Activated CD8-positive, alpha-beta memory T cell treated with anti-CD3 and anti-CD28 coated beads for 4 hours (primary cell): ENCODE measurements around the gene MYO5B.

Source experiments
- DNase-seq, 2 donors: peaks; one replicate each; pipeline ENCODE4 v3.0.0-alpha.2; 2020; ENCODE audit warnings: low read depth in 2 of 2

Gene MYO5B

DNA sequence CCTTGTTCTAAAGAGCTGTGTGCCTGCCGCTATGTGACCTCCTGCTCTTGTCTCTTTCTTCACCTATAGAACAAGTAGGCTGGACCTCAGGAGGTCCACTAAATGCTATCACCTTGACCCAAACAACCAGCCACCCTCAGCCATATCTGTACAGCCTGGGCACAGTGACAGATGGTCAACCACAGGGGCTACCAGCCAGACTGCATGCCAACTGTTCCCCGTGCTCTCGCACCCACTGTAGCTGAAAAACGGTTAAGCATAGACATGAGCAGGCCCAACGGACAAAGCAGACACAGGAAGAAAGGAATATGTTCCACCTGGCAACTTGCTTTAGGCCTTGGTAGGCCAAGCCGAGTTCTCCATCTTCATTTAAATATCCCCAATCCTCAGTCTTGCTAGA lies 338.5 kb downstream of the MYO5B start:
- no peak for DNase-seq

DNA sequence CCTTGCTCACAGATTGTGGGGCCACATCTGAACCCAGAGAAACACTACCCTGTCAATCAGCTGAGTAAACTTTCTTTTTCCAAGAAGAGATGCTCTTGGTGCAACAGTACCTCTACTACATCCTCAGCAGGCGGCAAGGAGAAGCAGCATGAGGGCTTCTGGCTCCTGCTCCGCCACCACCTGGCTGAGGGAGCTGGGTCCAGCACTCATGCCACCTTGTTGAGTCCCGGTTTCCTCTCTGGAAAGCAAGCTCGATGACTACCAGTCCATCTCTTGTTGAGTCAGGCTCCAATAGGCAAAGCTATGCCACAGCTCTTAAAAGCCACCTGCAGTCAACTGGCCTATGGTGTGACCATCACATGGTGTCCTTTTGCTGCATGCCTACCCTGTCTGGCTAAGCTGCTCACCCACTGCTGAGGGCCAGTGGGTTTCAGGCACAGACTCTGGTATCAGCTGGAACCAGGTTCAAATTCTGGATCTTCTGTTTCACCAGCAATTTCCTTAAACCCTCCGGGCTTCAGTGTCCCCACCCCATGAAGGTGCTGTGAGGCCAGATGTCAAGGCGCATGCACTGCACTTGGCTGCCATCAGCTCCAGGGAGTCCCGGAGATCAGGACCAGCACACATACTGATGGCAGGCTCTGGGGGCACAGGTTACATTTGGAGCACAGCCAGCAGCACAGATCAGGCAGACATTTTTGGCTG lies 339.1 kb downstream of the MYO5B start:
- no peak for DNase-seq

DNA sequence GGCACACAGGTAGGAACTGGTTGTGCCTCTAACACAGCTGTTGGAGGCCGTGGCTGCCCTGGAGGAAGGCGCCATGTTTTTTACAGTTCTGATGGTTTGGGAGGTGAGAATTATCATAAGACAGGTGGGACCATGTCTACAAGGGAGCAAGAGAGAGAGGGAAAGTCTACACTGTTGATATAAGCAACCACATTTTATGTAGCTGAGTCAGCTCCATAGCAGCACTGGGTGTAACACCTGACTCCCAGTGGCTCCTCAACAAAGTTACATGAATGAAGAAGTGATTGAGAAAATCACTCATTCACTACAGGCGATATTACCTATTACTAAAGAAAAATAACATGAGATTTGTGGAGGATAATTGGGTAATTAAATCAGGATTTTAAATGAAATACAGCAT lies 340.3 kb downstream of the MYO5B start:
- no peak for DNase-seq

DNA sequence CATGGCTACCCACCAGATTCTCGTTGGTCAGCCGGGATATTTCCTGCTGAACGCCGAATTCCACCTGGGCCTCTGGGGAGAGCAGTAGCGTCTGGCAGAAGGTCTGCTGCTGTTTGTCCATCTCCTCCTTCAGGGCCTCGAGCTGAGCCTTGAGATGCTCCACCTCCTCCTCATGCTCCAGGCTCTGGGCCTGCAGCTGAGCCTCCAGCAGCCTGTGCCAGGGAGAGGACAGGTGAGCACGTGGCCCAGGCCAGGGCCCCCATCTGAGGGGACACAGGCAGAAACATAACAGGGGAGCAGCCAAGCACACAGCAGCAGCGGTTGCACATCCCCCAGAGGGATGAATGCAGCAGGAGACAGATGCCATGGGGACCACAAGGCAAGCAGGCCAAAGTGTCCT lies 341.5 kb downstream of the MYO5B start:
- DNase-seq = no peak

- DNase-seq = no peak
These were observed 341.9 kb downstream of the MYO5B start for GRCh38 chr18:49853011-49853410.

DNA sequence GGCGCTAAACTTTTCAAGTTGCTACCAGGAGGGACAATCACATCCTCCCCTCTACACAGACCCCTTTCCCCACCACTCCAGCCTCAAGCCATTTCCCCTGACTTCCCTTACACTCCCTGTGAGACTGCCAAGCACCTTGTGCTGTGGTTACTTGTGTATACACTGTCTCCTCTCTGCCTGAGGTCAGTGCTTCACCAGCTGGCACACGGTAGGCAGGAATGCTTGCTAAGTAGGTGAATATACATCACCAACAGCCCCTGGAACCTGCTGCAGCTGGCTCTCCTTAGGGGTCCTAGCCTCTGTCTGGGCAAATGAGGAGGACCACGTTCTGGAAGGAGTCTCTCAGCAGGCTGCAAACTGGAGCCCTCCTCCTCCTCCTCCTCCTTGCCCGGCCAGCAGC lies 343.3 kb downstream of the MYO5B start:
- DNase-seq = no peak

DNA sequence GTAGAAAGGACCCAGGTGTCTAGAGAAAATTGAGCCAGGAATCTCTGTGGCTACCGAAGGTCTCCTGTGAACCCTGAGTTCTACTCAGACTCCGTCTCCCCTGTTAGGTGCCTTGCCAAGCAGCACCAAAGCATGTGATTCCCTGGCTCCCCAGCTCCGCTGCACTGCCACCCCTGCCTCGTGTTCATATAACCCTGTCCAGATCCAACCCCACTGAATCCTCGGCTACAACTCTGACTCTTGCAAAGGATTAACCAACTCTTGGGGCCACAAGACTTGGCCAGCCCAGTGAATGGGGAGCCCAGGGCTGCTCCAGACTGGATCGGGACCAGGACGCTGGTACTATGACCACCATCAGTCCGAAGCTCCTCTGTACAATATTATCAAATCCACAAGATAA lies 344.3 kb downstream of the MYO5B start:
- no peak for DNase-seq

DNA sequence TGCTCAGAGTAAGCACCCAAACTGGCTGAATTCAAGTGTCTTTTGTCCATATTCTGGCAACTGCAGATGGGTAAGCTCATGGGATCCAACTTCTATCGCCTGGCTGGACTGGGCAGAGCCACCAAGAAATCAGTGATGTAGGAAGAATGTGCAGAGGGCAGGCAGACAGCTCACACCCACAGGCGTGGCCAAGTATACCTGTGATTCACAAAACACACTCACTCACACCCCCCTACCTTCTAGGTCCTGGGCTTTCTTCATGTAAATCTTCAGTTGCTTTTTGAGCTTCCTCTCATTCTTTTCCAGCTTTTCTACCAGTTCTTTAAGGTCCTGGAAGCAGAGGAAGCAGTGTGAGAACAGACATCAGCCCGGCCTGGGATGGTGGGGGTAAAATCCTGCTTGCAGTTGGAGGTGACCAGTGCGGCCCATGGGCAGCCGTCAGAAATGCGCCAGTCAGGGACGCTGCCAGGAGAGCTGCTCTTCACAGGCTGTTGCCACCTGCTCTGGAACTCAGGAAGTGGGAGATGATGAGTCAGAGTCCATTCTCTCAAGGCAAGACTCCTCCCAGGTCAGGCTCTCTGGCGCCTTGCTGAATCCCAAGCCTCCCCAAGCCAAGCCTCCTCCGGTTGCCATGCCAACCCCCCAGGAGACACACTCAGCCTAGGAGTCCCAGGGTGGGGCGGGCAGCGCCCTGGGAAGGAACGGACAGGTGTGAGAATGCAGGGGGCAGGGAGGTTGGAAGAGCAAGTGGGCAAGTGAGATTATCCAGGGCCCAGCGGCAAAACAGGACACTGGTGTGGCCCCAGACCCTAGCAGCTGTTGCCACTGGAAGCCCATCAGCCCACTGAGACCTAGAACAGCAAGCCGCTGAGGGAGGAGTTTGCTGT lies 345.4 kb downstream of the MYO5B start:
- no peak for DNase-seq

DNA sequence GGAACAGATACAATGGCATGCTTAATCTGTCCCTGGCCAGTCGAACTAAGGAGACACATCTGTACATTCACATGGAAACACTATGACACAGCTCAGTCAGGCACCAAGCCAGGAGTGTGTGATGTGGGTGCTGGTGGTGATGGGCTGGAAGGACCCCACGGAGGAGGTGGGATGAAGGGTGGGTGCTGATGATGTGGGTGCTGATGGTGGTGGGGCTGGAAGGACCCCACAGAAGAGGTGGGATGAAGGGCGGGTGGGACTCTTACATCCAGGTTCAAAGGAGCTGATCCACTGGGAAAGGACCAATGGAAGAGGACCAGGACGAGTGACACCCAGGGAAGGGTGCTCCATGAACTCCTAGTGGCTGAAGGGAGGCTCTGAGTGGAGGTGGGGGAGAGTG lies 346.8 kb downstream of the MYO5B start:
- no peak for DNase-seq

GRCh38 chr18:49847524-49847923 lies 347.4 kb downstream of the MYO5B start:
- DNase-seq = no peak

- no peak for DNase-seq
These were observed 348.1 kb downstream of the MYO5B start for GRCh38 chr18:49846718-49847470.

GRCh38 chr18:49846361-49846662 lies 348.6 kb downstream of the MYO5B start:
- DNase-seq = no peak

DNA sequence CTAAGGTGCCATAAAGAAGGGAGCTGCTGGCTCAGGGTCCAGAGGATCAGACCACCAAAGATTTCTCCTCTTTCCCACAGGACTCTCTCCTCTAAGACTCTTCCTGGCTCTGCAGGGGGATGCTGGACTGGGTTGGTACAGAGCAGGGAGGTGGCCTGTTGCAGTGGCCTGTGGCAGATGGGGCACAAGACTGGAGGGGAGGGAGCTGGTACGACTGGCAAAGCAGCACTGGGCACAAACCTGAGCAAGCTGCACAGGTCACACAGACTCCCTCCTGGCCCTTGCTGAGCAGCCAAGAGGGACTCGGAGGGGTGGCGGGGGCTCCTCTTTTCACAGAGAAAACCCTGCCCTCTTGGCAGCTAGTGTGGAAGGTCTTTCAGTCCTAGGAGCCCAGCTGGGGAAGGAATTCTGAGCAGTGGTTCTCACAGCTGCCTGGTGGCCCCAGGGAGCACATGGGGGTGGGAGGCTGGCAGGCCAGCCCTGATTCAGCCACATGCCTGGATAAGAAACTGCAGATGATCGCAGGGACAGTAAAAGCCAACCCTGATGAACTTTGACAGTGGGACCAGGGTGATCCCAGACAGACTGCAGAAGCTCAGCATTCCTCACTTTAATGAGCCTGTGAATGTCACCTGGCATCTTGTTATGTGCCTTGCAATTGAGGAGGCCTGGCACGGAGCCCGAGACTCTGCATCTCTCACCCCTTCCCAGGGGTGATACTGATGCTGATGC lies 349.2 kb downstream of the MYO5B start:
- DNase-seq = no peak

- no peak for DNase-seq
These were observed 350.0 kb downstream of the MYO5B start for GRCh38 chr18:49844903-49845302.

DNA sequence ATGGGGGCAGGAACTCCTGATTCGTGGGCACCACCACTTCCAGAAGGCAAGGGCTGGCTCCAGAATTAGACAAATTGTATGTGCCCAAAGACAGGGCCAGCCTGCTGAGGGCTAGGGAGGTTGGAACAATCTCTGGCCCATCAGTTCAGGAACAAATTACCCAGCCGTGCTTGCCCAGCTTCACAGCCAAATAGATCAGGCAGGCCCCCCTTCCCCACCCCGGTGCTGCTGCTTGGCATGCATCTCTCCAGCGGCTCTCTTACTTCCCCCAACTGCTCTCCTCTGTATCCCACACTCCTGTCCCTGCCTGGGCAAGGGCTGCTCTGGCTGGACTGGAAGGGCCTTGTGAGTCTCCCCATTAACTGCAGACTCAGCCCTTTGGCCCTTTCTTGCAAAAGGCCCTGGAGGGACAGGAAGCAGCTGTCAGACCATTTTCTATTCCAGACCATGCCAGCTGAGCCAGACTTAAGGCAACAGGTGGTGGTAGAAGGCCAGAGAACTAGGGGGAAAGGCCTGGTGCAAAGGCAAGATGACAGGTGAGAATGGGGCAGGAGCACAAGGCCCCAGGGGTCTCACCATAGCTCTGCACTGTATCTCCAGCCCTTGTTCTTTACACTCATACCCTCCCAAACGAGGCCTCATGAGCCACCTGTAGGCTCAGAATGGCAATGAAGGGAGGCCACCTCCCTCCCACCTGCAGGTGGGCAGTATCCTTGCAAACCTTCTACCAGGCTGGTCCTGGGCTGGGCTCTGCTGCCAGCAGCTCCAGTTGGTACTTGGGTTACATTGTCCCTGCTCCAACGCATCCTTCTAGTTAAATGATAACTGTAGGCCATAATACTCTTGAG lies 350.9 kb downstream of the MYO5B start:
- no peak for DNase-seq

- no peak for DNase-seq
These were observed 351.8 kb downstream of the MYO5B start for GRCh38 chr18:49843131-49843530.

- no peak for DNase-seq
These were observed 352.3 kb downstream of the MYO5B start for GRCh38 chr18:49842656-49843055.

DNA sequence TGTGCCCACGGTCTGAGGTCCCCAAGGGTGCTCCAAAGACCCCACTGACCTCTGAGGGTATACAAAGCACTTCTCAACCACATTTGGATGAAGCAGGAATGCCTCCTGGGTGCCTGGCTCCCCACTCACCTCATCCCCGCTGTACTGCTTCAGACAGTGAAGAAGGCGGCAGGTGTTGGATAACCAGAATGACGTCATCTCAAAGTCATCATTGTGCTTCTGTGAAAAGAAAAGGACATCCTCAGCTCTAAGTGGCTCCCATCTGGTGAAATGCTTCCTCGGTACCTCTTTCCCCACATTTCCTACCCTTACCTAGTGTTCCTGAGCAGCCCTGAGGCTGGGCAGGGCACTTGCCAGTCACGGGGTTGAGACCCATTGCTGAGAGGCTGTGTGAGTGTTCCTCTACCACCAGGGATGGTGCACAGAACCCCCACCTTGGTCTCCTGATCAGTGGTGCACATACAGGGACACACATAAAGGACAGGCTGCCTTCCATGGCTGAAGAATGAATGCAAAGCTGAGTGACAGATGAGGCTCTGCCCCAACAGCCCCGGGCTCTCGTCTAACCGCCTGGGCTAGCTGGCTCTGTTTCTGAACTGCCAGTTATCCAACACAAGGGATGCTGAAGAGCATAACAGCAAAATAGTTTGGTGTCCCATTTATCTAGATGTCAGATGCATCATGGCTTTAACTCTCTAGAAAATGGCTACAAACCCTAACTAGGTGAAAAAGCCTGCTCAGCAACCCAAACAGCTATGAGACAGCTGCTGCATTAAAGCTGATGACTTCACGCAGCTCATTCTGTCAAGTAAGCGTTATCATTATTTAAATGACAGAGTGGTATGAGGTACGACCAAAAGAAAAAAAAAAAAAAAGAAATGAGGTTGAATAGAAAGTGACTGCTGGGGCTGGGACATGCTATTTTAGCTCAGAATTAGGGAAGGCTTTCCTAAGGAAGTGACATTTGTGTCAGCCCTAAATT lies 353.4 kb downstream of the MYO5B start:
- no peak for DNase-seq

DNA sequence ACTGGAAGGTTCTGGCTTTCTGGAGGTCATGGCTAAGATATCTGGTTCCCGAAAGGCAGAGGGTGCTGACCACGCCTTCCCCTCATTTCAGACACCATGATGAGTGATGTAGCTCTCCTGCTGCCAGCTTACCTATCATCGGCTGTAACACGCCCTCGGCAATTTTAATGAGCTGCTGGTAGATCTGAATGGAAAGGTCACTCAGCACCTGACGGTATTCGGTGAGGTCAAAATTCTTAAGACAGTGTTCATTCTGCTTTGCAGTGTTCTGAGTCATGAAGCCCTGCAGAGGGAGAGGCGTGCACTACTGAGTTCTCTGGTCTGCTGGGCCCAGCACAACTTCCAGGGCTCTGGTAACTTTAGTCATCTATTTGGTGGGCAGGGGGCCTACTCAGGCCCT lies 355.9 kb downstream of the MYO5B start:
- no peak for DNase-seq

GRCh38 chr18:49838381-49838780 lies 356.6 kb downstream of the MYO5B start:
- no peak for DNase-seq
